Left ventricle myocardium superior (tissue), 1 donor: ENCODE results near the gene MOB1B. TPM values are rescaled to one million over a fixed set of nuclear protein-coding genes. Genes with fewer than 3 reads are reported as not detected.
A peak's percentile ranks its signal among the peaks of the same experiment; 100 is the strongest.
"Not testable (repeated sequence)": the region's sequence is repeated elsewhere in the genome, so short reads cannot be mapped to it uniquely, and the experiment has no call there.

ENCODE experiments used
- ATAC-seq: fragments of 200-7000 bp; cut with Tn5 transposase; one replicate; pipeline ENCODE4 v1.9.1; 2020; ENCODE audit warnings: mild to moderate bottlenecking, moderate library complexity
- DNase-seq: peaks from one replicate; pipeline ENCODE4 v3.0.0-alpha.2; 2020
- intact Hi-C: fragments of 100-400 bp; cut with micrococcal nuclease; formaldehyde crosslinking; loops from one replicate; pipeline ENCODE4 v1.11.0; 2022
- total RNA-seq: library from RNA; stranded (reverse); fragmentation: NEBNext Ultra II Directional; extraction: Animal tissue kit (Norgen Biotek cat#: 25700); gene quantifications from one replicate; pipeline ENCODE4 v1.2.1, GENCODE V29; 2021
- donor health status: DM: no; HTN: yes; CAD: no; lungs with severe emphysema.

The MOB1B gene
- total RNA-seq, 1 donor from 2014 or later: 18.4 TPM

GRCh38 chr4:70997036-70997435, 94.9 kb downstream of the MOB1B start:
- DNase-seq: no peak
- ATAC-seq: no peak
- intact Hi-C loops: no loop called here

GRCh38 chr4:70997546-70997945, 95.4 kb downstream of the MOB1B start:
- ATAC-seq: no peak
- intact Hi-C loops: no loop called here
- no peak for DNase-seq

GRCh38 chr4:70999639-71000038, 97.5 kb downstream of the MOB1B start:
- ATAC-seq, intact Hi-C loops, DNase-seq: not testable (repeated sequence)

- intact Hi-C loops, DNase-seq, ATAC-seq: not testable (repeated sequence)
These were observed 99.2 kb downstream of the MOB1B start for GRCh38 chr4:71001363-71001762.

GRCh38 chr4:71004281-71004851, 102.2 kb downstream of the MOB1B start:
- intact Hi-C loops: no loop called here
- DNase-seq: no peak
- ATAC-seq: no peak

GRCh38 chr4:71005025-71005424, 102.9 kb downstream of the MOB1B start:
- intact Hi-C loops, ATAC-seq, DNase-seq: not testable (repeated sequence)

GRCh38 chr4:71006203-71006907, 104.2 kb downstream of the MOB1B start:
- ATAC-seq (no peak), DNase-seq (no peak)
- intact Hi-C loops: no loop called here

GRCh38 chr4:71008196-71008595, 106.0 kb downstream of the MOB1B start:
- intact Hi-C loops: no loop called here
- DNase-seq (no peak), ATAC-seq (no peak)

- DNase-seq (no peak), ATAC-seq (no peak)
- intact Hi-C loops: no loop called here
These were observed 106.9 kb downstream of the MOB1B start for GRCh38 chr4:71009086-71009485.

- DNase-seq (no peak), ATAC-seq (peak; percentile 47)
- intact Hi-C loops: no loop called here
These were observed 107.9 kb downstream of the MOB1B start for GRCh38 chr4:71009890-71010588.

- ATAC-seq (no peak), DNase-seq (no peak)
- intact Hi-C loops: no loop called here
These were observed 109.3 kb downstream of the MOB1B start for GRCh38 chr4:71011451-71011850.

GRCh38 chr4:71017391-71017790, 115.2 kb downstream of the MOB1B start:
- ATAC-seq, intact Hi-C loops, DNase-seq: not testable (repeated sequence)

GRCh38 chr4:71020611-71021010, 118.4 kb downstream of the MOB1B start:
- DNase-seq (no peak), ATAC-seq (no peak)
- intact Hi-C loops: no loop called here

- intact Hi-C loops: no loop called here
- no peak for ATAC-seq
These were observed 123.5 kb downstream of the MOB1B start for GRCh38 chr4:71025654-71026053.

GRCh38 chr4:71026086-71026485, 123.9 kb downstream of the MOB1B start:
- DNase-seq (no peak), ATAC-seq (peak; percentile 78)
- intact Hi-C loops: no loop called here

More at GRCh38 chr4:71025654-71026053, 123.5 kb downstream of the MOB1B start:
- DNase-seq: no peak

GRCh38 chr4:71027611-71028010, 125.4 kb downstream of the MOB1B start:
- intact Hi-C loops: no loop called here
- ATAC-seq (no peak), DNase-seq (no peak)

- DNase-seq (no peak), ATAC-seq (no peak)
- intact Hi-C loops: no loop called here
These were observed 127.3 kb downstream of the MOB1B start for GRCh38 chr4:71029504-71029903.

- ATAC-seq, DNase-seq, intact Hi-C loops: not testable (repeated sequence)
These were observed 129.9 kb downstream of the MOB1B start for GRCh38 chr4:71032106-71032505.
